Suprapubic skin (tissue), 4 donors: Measurements from ENCODE around the gene POMT2. TPM values are rescaled to one million over a fixed set of nuclear protein-coding genes. Genes with fewer than 3 reads are reported as not detected.

Experiments used
- DNase-seq, 2 donors: peaks; one replicate each; pipeline ENCODE4 v3.0.0-alpha.2; 2019; ENCODE audit warnings: low spot score in 2 of 2
- H3K27ac ChIP-seq: fragments of 200-600 bp; sonication (generic); one replicate; pipeline ENCODE4 v1.5.1; 2019
- H3K27me3 ChIP-seq: fragments of 200-600 bp; sonication (generic); one replicate; pipeline ENCODE4 v1.5.1; 2019
- H3K36me3 ChIP-seq: fragments of 200-600 bp; sonication (generic); one replicate; pipeline ENCODE4 v1.5.1; 2019
- H3K4me1 ChIP-seq: fragments of 200-600 bp; sonication (generic); one replicate; pipeline ENCODE4 v1.5.1; 2019
- H3K4me3 ChIP-seq: fragments of 200-600 bp; sonication (generic); one replicate; pipeline ENCODE4 v1.5.1; 2019; ENCODE audit warnings: mild to moderate bottlenecking
- H3K9me3 ChIP-seq: fragments of 200-600 bp; sonication (generic); one replicate; pipeline ENCODE4 v1.5.1; 2019
- CTCF ChIP-seq, 2 donors: fragments of 200-600 bp in 1 of 2; fragments of 450-650 bp in 1 of 2; sonication (generic) in 1 of 2; IDR thresholded peaks; one replicate each; pipeline ENCODE4 v1.5.1; 2016 to 2019; ENCODE audit warnings: antibody characterized with exemption in 2 of 2, mild to moderate bottlenecking in 1 of 2, moderate library complexity in 1 of 2
- EP300 ChIP-seq: sonication (generic); formaldehyde crosslinking; IDR thresholded peaks from one replicate; pipeline ENCODE4 v1.6.1; 2017; ENCODE audit warnings: antibody characterized with exemption
- POLR2A ChIP-seq, 2 donors: fragments of 450-650 bp; IDR thresholded peaks; one replicate each; pipeline ENCODE4 v1.6.1; 2017; ENCODE audit warnings: antibody characterized with exemption in 2 of 2, mild to moderate bottlenecking in 2 of 2, moderate library complexity in 2 of 2
- POLR2AphosphoS5 ChIP-seq, 3 donors: sonication (generic); formaldehyde crosslinking; IDR thresholded peaks; one replicate each; pipeline ENCODE4 v1.6.1; 2017; ENCODE audit warnings: antibody characterized with exemption in 3 of 3
- WGBS: methylation state at CpG from one replicate; pipeline ENCODE4 v1.1.5; 2018; 5-methylcytosine and 5-hydroxymethylcytosine counted together
- total RNA-seq, 4 donors: library from RNA; depleted of rRNA; stranded (reverse); fragments of >200 nt; gene quantifications; one replicate each; pipeline ENCODE4 v1.1.0, GENCODE V29; 2016

Gene POMT2
- total RNA-seq, 4 donors from 2014 or later = 16.3 to 72.0 (median 19.4) TPM

- no peak for DNase-seq
- no peaks in the 10 kb centered on the region for H3K9me3 ChIP-seq
- WGBS = 82% methylated on average over 3 of the region's 3 CpGs
- H3K27me3 ChIP-seq = no peaks in the 10 kb centered on the region
- no peaks in the 10 kb centered on the region for H3K4me1 ChIP-seq
- H3K4me3 ChIP-seq = no peak overlapping the region
- H3K27ac ChIP-seq = no peak overlapping the region
- no peak for TF ChIP-seq POLR2A (IDR thresholded peaks at IDR 0.05)
- no peak for TF ChIP-seq CTCF (IDR thresholded peaks at IDR 0.05)
- TF ChIP-seq POLR2AphosphoS5 (IDR thresholded peaks at IDR 0.05) = no peak
- TF ChIP-seq EP300 = no peak
- H3K36me3 ChIP-seq = peaks cover 15% of the 10 kb centered on the region
These were observed 14.9 kb upstream of the POMT2 start for GRCh38 chr14:77335576-77335975.

GRCh38 chr14:77329872-77330271 lies 9.2 kb upstream of the POMT2 start:
- no peak for TF ChIP-seq POLR2A (IDR thresholded peaks at IDR 0.05)
- Histone ChIP-seq H3K27me3 (no peaks in the 10 kb centered on the region), H3K27ac (no peak overlapping the region), H3K36me3 (no peaks in the 10 kb centered on the region), H3K9me3 (no peaks in the 10 kb centered on the region), H3K4me3 (no peak overlapping the region), H3K4me1 (no peaks in the 10 kb centered on the region)
- WGBS = no CpG with 5 or more reads among the region's 7 CpGs
- no peak for DNase-seq

GRCh38 chr14:77327111-77327510 lies 6.4 kb upstream of the POMT2 start:
- no peak for DNase-seq
- Histone ChIP-seq H3K27ac (no peak overlapping the region), H3K4me3 (no peak overlapping the region), H3K27me3 (no peaks in the 10 kb centered on the region), H3K9me3 (no peaks in the 10 kb centered on the region), H3K36me3 (no peaks in the 10 kb centered on the region), H3K4me1 (peaks cover 7% of the 10 kb centered on the region)
- WGBS = no CpG with 5 or more reads among the region's 1 CpG
- no peak for TF ChIP-seq EP300
- no peak for TF ChIP-seq CTCF (IDR thresholded peaks at IDR 0.05)
- no peak for TF ChIP-seq POLR2AphosphoS5 (IDR thresholded peaks at IDR 0.05)
- no peak for TF ChIP-seq POLR2A (IDR thresholded peaks at IDR 0.05)

GRCh38 chr14:77325746-77326094 lies 5.0 kb upstream of the POMT2 start:
- TF ChIP-seq POLR2A (IDR thresholded peaks at IDR 0.05) (no peak), EP300 (no peak), POLR2AphosphoS5 (IDR thresholded peaks at IDR 0.05) (no peak), CTCF (IDR thresholded peaks at IDR 0.05) (no peak)
- whole genome bisulfite sequencing = 83% methylated on average over 2 of the region's 3 CpGs
- H3K27me3 ChIP-seq = no peaks in the 10 kb centered on the region
- H3K9me3 ChIP-seq = no peaks in the 10 kb centered on the region
- H3K4me3 ChIP-seq = no peak overlapping the region
- no peaks in the 10 kb centered on the region for H3K36me3 ChIP-seq
- H3K27ac ChIP-seq = no peak overlapping the region
- H3K4me1 ChIP-seq = peaks cover 11% of the 10 kb centered on the region
- DNase-seq = no peak

- Histone ChIP-seq H3K9me3 (no peaks in the 10 kb centered on the region), H3K4me1 (peaks cover 11% of the 10 kb centered on the region), H3K27ac (no peak overlapping the region), H3K36me3 (no peaks in the 10 kb centered on the region), H3K27me3 (no peaks in the 10 kb centered on the region), H3K4me3 (no peak overlapping the region)
- 89% methylated on average over 10 of the region's 11 CpGs for WGBS
- DNase-seq = no peak
- TF ChIP-seq POLR2A (IDR thresholded peaks at IDR 0.05) (no peak), POLR2AphosphoS5 (IDR thresholded peaks at IDR 0.05) (no peak), CTCF (IDR thresholded peaks at IDR 0.05) (no peak), EP300 (no peak)
These were observed 4.4 kb upstream of the POMT2 start for GRCh38 chr14:77324816-77325745.
